GM18502 (cell line): ENCODE measurements around the gene JMJD4.
"Not testable (repeated sequence)": the region's sequence is repeated elsewhere in the genome, so short reads cannot be mapped to it uniquely, and the experiment has no call there.

Source experiments
- ATAC-seq: cut with Tn5 transposase; IDR thresholded peaks from one replicate; pipeline ENCODE4 v1.9.1; 2021; ENCODE audit warnings: mild to moderate bottlenecking; ENCODE audit not compliant: unreplicated experiment, poor library complexity

The JMJD4 gene

DNA sequence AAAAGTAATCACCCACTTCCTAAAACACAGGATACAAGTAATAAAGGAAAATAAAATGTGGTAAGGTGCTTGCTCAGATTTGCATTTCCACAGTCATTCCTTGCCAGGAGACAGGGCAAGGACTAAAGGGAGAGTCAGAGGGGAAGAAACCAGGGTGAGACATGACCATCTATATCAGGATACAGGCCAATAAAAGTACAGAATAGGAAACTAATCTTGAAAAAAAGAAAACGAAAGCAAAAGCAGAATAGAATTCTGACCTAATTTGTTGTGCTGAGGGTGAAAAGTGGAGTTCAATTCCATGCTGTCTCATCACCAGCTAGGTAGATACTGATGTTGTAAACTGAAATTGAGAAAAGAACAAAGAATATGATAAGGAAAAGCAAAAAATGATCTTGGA is 27.3 kb downstream of the JMJD4 start:
- ATAC-seq = no peak

DNA sequence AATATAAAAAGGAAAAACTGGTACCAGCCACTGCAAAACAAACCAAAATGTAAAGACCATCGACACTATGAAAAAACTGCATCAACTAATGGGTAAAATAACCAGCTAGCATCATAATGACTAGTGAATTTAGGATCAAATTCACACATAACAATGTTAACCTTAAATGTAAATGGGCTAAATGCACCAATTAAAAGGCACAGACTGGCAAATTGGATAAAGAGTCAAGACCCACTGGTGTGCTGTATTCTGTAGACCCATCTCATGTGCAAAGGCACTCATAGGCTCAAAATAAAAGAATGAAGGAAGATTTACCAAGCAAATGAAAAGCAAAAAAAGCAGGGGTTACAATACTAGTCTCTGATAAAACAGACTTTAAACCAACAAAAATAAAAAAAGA is 33.5 kb downstream of the JMJD4 start:
- ATAC-seq = not testable (repeated sequence)

DNA sequence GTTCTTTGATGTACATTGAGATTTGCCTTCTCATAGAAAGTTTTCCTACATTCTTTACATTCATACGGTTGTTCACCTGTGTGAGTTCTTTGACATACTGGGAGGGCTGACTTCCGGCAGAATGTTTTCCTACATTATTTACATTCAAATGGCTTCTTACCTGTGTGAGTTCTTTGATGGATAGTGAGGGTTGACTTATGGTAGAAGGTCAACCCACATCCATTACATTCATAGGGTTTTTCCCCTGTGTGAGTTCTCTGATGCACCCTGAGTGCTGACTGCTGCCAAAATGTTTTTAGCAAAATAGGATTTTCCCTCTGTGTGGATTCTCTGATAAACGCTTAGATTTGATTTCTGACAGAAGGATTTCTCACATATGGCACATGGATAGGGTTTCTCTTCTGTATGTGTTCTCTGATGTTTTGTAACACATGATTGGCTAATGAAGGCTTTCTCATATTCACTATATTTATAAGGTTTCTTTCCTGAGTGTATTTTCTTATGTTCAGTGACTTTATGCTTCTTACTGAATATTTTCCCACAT is 37.7 kb downstream of the JMJD4 start:
- ATAC-seq = no peak

DNA sequence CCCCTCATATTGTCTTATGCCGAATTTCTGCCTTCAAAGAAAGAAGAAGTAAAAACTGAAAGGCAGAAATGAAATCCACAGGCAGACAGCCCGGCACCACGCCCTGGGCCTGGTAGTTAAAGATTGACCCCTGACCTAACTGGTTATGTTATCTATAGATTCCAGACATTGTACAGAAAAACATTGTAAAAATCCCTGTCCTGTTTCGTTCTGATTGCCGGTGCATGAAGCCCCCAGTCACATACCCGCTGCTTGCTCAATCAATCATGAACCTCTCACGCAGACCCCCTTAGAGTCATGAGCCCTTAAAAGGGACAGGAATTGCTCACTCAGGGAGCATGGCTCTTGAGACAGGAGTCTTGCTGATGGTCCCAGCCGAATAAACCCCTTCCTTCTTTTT is 49.3 kb downstream of the JMJD4 start:
- no peak for ATAC-seq
